GM19240 (cell line): ENCODE measurements around the gene MAP3K12.
"Not testable (repeated sequence)": the region's sequence is repeated elsewhere in the genome, so short reads cannot be mapped to it uniquely, and the experiment has no call there.

Experiments used
- DNase-seq: peaks from one replicate; pipeline ENCODE4 v3.0.0; 2011; ENCODE audit warnings: low spot score; ENCODE audit not compliant: insufficient read length

The MAP3K12 gene

DNA sequence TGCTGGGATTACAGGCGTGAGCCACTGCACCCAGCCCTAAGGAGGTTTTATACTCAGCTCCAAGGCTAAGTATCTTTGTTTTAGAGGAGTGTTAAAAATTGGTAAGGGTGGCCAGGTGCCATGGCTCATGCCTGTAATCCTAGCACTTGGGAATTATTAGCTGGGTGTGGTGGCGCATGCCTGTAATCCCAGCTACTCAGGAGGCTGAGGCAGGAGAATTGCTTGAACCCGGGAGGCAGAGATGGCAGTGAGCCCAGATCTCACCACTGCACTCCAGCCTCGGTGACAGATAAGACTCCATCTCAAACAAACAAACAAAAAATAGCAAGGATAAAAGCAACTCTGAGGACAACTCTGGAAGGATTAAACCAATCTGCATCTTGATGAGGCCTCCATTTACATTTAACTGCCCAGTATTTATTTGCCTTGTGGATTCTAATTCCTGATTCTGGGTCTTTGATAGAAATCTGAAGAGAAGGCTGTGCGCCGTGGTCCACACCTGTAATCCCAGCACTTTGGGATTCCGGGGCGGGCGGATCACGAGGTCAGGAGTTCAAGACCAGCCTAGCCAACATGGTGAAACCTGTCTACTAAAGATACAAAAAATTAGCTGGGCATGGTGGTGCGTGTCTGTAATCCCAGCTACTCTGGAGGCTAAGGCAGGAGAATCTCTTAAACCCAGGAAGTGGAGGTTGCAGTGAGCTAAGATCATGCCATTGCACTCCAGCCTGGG lies 54.5 kb downstream of the MAP3K12 start:
- not testable (repeated sequence) for DNase-seq

DNA sequence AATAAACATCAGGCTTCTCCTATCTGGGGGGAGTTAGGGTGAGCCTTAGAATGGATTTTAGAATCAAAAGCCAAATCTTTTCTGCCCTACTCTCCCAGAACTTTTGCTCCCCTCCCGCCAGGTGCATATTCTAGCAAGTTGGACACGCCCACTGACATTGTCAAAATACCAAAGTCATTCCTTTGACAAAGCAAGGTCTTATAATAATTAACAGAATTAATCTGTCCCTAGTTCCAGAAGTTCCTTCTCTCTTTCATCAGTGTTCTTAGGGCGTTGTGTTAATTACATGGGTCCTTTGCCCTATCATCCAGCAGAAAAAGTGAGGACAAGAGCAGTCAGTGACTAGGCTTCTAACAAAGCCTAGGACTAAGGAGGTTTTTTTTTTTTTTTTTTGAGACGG lies 55.3 kb downstream of the MAP3K12 start:
- DNase-seq = no peak

DNA sequence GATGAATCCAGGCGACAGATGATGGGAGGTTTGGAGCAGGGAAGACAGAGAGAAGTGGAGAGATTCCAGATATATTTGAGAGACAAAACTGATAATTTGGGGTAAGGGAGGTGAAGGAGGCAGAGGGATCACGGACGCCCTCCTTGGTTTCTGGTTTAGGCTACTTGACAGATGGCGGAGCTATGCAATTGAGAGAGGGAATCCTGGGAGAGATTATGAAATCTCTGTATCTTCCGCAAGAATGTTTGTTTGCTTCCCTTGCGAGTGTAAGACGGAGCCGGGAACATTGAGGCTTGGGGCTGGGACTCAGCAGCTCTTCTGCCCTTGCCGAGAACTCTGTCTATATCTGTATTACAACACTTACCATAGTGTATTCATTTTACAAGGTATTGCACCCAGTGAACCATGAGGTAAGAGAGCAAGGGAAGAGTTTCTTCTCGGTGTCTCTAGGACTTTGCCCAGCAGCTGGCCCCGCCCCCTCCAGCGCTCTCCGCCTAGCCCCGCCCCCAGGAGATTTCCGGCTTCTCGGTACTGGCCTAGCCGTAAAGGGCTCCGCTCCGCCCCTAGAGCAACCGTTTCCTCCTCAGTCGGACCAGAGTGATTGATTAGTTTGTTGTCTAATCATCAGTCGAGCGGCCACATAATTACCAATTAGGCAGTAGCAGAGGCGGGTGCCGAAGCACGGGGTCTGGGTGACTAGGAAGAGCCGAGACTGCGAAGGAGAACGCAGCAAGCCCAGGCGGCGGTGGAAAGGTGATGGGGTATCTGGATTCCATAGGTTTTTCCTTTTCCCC lies 58.0 kb downstream of the MAP3K12 start, which contains the start of gene PRR13:
Gene PRR13 (plus strand): TSS at position 695 of the 794 bp plus-strand sequence. CDS start 981 bp downstream, outside the sequence.
- peak; percentile 89 for DNase-seq

DNA sequence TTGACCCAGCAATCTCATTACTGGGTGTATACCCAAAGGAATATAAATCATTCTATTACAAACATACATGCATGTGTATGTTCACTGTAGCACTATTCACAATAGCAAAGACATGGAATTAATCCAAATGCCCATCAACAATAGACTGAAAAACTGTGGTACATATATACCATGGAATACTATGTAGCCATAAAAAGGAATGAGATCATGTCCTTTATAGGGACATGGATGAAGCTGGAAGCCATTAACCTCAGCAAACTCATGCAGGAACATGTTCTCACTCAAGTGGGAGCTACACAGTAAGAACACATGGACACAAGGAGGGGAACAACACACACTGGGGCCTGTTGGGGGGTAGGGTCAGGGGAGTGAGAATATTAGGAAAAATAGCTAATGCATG lies 59.7 kb downstream of the MAP3K12 start:
- not testable (repeated sequence) for DNase-seq

DNA sequence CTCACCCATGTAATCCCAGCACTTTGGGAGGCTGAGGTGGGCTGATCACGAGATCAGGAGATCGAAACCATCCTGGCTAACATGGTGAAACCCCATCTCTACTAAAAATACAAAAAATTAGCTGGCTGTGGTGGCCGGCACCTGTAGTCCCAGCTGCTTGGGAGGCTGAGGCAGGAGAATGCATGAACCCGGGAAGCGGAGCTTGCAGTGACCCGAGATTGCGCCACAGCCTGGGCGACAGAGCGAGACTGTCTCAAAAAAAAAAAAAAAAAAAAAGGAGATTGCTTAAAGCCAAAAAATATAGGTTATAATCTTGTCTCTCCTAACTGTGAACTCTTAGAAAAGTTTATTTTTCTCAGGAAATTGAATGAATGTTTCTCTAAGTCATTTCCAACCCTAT lies 63.9 kb downstream of the MAP3K12 start:
- not testable (repeated sequence) for DNase-seq

DNA sequence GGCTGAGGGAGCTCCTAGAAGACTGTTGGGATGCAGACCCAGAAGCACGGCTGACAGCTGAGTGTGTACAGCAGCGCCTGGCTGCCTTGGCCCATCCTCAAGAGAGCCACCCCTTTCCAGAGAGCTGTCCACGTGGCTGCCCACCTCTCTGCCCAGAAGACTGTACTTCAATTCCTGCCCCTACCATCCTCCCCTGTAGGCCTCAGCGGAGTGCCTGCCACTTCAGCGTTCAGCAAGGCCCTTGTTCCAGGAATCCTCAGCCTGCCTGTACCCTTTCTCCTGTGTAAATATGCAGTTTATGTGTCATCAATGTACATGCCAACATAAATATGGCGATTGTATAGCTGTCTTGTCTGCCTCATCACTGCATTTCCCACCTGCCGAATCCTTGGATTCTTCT lies 68.1 kb downstream of the MAP3K12 start:
- no peak for DNase-seq

DNA sequence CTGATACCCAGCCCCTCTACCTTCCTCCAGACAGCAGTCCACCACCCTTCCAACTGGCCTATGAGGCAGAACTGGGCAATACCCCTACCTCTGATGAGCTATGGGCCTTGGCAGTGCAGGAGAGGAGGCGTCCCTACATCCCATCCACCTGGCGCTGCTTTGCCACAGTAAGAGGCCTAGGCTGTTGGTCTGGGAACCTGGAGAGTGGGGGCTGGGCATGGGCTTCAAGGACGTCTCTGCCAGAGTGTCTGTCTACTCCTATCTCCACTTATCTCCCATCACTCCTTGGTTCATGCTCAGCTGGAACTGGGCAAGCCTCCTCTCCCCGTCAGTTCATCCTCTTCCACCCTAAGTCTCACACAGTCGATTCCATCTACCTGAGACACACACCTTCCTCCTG lies 69.1 kb downstream of the MAP3K12 start:
- DNase-seq = no peak
